Left colon (tissue), 2 donors: ENCODE data around the gene TIMP2. TPM values are rescaled to one million over a fixed set of nuclear protein-coding genes. Genes with fewer than 3 reads are reported as not detected.
"Not testable (repeated sequence)": the region's sequence is repeated elsewhere in the genome, so short reads cannot be mapped to it uniquely, and the experiment has no call there.

Source experiments
- ATAC-seq: fragments of 200-7000 bp; cut with Tn5 transposase; one replicate; pipeline ENCODE4 v1.9.1; 2020; ENCODE audit warnings: mild to moderate bottlenecking, moderate library complexity
- DNase-seq, 2 donors: peaks; one replicate each; pipeline ENCODE4 v3.0.0-alpha.2; 2020
- intact Hi-C, 2 donors: fragments of 100-400 bp; cut with DNase I in 1 of 2; cut with micrococcal nuclease in 1 of 2; formaldehyde crosslinking; loops; one replicate each; pipeline versions ENCODE4 v1.11.2 to v1.14.0; 2022; cut with DNase I, micrococcal nuclease
- total RNA-seq, 2 donors: library from RNA; stranded (reverse); fragmentation: NEBNext Ultra II Directional; extraction: Animal tissue kit (Norgen Biotek cat#: 25700); gene quantifications; one replicate each; pipeline ENCODE4 v1.2.1, GENCODE V29; 2021
- donor health status: DM: no; HTN: no; CAD: no.
- donor health status: DM: yes; HTN: yes; CAD: no.

The TIMP2 gene
- total RNA-seq, 2 donors from 2014 or later, result 45.5 to 133 TPM

DNA sequence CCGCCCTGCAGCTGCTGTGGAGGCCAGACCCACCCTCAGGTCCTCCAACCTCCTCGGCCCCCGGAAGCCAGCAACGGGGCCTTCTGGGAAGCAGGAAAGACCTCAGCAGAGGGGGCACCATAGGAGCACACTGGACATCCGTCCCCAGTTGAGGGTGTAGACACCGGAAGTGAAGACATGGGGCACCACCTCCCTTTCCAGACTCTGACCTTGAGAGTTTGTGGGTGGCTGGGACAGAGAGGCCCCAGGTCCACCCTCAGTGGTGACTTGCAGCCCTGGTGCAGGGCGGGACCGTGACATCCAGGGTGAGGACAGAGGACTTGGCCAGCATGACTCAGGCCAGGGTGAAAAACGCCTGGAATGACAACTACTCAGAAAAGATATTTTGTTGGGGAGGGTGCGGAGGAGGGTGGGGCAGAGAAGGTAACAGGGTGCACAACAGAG is 42.1 kb downstream of the TIMP2 start:
- DNase-seq (peak in 1 of 2 donors; percentile 63), ATAC-seq (peak; percentile 70)
- intact Hi-C loops, result no loop called here

DNA sequence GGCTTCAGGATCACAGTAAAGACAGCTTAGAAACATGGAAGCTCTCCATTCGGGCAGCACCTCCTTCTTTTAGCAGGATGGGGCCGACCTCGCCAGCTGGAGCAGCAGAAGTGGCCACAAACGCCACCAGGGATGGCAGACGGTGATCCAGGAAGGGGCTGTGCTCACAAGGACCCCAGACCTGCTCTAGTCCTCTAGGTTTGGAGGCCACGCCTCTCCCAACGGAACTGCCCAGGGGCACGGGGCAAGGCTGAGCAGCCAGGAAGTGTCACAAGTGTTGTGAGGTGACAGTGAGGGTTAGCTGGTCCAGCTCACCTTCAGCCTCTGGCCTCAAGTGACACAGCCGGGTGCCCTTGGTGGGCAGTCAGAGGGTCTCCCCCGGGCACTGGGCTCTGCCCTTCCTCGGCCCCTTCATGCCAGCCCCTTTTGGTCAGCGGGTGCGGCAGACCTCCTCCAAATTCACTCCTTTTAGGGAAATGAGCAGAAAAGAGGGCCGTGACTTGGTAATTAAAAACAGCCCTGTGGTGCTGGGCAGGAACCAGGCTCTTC is 42.6 kb downstream of the TIMP2 start:
- no peak for ATAC-seq
- intact Hi-C loops, result no loop called here
- no peak for DNase-seq

DNA sequence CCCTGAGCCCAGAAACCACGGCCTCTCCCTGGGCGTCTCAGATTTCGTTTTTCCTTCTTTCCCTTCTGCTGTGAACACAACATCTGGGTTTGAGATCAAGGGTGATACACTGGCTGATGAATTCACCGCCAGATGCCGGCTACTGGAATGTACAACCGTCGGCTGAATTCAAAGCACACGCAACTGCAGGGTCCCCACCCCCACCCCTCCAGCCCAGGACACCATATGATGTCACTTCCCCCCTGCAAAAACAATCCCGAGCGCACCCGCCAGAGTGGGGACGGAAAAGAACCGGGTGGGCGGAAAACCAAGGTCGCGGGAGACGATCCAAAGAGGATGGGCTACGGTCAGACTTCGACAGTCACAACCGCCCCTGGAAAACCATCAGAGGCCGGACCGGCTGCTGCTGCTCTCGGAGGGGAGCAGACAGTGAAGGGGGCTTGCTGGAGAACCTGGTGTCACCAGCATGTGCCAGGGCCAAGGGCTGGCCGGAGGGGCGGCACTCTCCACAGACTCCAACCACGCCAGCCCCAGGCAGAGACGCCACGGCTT is 45.5 kb downstream of the TIMP2 start:
- DNase-seq, result peak in 1 of 2 donors; percentile 56
- intact Hi-C loops, result loop anchor here in 1 of 2 donors (10.0 kb wide), 1 partner anchor 85 kb away; no protein-coding TSS in a partner anchor
- no peak for ATAC-seq

DNA sequence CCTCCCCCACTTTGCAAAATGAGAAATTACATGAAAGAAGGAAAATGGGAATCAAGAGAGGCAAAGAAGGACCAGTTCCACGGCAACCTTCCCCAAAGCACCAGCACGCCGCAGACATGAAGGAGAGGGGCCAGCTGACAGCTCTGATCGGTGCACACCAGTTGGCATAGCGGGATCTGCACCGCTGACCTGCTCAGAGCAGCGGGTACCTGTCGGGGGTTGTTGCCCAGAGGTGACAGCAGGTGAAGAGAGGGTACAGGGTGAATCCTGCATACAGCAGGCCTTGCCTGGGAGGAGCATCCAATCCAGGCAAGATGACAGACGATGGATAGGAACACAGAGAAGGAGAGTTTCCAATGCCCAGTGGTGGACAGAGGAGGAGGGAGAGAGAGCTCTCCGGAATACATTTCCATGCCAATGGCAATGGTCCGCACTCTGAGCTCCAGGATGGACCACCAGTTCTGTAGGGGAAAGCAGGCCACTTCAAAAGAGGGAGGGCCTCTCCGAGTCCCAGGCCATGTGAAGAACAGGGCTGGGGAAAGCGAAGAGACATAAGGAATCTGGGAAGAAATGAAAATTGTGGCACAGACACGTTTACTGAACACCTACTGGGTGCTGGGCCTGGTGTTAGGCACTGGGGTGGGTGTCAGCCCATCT is 46.2 kb downstream of the TIMP2 start:
- ATAC-seq, result no peak
- intact Hi-C loops, result loop anchor here in 1 of 2 donors (10.0 kb wide), 1 partner anchor 86 kb away; no protein-coding TSS in a partner anchor

DNA sequence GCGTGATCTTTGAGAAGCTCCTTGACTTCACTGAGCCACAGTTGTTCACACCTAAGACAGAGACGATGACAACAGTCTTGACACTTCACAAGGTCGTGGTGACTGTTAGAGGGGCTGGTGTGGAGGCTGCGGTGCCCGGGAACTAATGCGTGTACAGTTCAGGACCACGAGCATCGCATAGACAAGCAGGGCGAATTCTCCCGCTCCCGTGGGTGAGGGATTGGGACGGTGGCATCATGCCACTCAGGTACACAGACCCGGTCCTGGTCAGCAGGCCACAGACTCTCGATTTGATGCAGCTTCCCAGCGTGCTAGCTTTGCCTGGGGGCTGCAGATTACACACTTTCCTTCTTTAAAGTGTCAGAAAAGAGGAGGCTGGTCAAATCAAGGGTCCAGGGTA is 46.9 kb downstream of the TIMP2 start:
- no peak for ATAC-seq
- no peak for DNase-seq
- intact Hi-C loops, result loop anchor here in 1 of 2 donors (10.0 kb wide), 1 partner anchor 87 kb away; no protein-coding TSS in a partner anchor

More for the DNA sequence above, 46.2 kb downstream of the TIMP2 start:
- DNase-seq, result no peak

DNA sequence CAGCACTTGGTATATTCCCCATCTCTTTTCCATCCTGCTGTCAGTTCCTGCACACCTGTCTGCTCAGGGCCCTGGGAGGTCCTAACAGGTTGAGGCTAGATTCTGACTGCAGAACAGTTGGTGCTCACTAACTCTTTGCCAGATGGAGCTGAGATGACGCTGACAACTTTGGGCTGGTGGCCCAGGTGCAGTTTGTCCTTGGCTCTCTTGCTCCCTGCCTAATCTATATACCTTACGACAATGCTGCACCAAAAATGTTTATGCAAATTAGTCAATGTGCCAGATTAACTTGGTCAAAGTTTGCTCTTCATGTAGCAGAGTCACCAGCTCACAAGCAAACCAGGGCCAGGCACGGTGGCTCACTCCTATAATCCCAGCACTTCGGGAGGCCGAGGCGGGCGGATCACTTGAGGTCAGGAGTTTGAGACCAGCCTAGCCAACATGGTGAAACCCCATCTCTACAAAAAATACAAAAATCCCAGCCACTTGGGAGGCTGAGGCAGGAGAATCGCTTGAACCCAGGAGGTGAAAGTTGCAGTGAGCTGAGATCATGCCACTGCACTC is 48.2 kb downstream of the TIMP2 start:
- not testable (repeated sequence) for ATAC-seq, DNase-seq
- intact Hi-C loops, result loop anchor here in 1 of 2 donors (10.0 kb wide), 1 partner anchor 88 kb away; no protein-coding TSS in a partner anchor

DNA sequence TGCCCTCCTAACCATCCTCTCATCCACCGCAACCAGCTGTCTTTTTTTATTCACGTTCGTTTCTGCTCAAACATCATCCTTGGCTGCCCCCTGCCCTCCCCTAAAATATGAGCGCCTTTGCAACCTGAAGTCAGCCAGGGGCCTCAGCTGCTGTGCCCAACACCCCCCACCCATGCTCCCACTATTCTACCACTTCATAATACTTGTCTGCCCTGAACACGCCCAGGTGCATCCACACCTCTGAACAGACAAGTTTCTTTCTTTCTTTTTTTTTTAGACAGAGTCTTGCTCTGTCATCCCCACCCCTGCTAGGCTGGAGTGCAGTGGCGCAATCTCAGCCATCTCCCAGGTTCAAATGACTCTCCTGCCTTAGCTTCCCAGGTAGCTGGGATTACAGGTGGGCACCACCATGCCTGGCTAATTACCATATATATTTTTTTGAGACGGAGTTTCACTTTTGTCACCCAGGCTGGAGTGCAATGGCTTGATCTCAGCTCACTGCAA is 49.0 kb downstream of the TIMP2 start:
- intact Hi-C loops, result loop anchor here in 1 of 2 donors (10.0 kb wide), 1 partner anchor 89 kb away; no protein-coding TSS in a partner anchor
- ATAC-seq, result no peak
- no peak for DNase-seq

DNA sequence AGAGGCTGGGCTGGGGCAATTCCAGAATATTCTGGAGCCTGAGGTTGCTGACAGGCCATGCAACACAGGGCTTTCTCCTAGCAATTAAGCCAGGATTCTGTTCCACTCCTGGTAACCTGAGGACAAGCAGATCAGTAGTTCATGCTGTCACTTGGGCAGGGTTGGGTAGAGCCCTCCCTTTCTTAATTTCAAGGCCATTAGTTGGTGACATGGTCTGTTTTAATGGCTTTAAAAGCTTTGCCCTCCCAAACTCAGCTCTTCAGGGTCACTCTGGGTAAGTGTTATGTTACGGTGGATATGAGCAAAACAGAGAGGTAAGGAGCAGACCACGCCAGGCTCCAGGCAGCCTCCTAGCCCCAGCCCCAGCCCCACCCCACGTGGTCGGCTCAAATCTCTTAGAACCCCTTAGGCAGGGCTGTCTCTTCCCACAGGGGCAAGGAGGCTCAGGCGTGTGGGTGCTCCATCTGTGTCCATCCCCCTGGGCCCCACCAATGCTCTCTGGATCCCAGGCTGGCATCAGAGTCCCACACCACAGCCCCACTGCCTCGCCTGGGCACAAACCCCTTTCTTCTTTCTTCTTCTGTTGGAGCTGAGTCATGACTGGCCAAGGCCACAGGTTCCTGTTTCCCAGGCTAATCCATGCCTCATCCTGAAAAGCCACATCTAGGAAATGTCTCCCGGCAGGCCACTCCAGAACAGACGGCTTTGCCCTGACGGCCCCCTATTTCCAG is 49.7 kb downstream of the TIMP2 start:
- no peak for DNase-seq
- intact Hi-C loops, result loop anchor here in 1 of 2 donors (10.0 kb wide), 1 partner anchor 89 kb away; no protein-coding TSS in a partner anchor
- no peak for ATAC-seq

DNA sequence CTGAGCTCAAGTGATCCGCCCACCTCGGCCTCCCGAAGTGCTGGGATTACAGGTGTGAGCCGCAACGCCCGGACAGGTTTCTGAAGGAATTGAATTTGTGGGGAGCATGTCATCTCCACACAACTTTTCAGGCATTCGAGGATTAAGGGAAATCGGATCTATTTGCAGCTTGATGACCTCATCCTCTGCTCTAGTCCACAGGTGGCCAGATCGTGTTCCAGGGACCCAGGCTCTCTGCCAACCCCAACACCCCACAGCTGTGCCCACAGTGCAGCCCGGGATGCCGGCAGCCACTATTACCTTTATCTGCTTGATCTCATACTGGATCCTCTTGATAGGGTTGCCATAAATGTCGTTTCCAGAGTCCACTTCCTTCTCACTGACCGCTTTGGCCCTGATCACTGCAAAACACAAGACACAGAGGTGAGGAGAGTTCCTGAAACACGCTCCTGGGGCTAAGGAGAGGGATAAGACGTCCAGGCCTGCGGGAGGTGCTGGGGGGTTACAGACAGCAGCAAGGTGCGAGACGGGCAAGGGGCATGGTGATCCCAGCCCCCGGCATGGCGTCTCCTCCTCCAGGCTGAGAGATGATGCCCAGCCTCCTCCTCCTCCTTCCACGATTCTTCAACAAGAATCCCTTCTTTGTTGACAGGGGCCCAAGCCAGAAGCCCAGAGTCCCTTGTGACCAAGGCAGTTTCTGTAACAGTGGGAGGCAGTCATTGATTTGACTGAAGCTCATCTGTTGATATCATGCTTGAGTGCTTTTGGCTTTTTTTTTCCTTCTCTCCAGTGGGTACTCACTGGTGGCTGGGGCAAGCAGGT is 51.5 kb downstream of the TIMP2 start:
- intact Hi-C loops, result loop anchor here in 1 of 2 donors (10.0 kb wide), 1 partner anchor 91 kb away; no protein-coding TSS in a partner anchor
- ATAC-seq (no peak), DNase-seq (no peak)

DNA sequence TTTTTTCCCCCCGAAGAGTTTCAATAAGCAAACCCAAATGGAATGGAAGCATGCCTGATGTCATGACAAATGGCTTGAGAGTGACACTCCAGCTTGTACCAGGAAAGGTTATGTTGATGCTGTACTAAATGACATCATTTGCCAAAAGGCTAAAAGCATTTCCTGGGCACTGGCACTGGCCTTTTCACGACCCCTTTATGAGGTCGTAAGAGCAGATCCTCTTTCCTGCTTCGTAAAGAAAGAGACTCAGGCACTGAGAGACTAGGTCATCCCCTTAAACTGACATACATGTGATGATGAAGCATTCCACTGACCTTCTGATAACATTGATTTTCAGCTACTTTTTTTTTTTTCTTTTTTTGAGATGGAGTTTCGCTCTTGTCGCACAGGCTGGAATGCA is 52.7 kb downstream of the TIMP2 start:
- no peak for DNase-seq
- ATAC-seq, result no peak
- intact Hi-C loops, result loop anchor here in 1 of 2 donors (10.0 kb wide), 1 partner anchor 92 kb away; no protein-coding TSS in a partner anchor

DNA sequence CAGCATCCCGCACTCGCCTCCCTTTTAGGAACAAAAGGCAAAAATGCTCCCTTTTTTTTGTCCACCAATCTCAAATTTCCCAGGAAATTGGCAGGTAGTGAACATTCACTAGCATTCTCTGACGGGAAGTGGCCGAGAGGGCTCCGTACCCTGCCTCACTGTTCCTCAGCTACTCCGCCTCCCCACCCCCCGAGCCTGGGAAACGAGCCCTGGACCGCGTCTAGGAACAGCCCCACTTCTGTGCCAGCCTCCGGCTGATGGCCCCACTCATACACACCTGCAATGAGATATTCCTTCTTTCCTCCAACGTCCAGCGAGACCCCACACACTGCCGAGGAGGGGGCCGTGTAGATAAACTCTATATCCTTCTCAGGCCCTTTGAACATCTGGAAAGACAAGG is 54.6 kb downstream of the TIMP2 start:
- DNase-seq (no peak), ATAC-seq (no peak)
- intact Hi-C loops, result loop anchor here in 1 of 2 donors (10.0 kb wide), 1 partner anchor 94 kb away; no protein-coding TSS in a partner anchor

DNA sequence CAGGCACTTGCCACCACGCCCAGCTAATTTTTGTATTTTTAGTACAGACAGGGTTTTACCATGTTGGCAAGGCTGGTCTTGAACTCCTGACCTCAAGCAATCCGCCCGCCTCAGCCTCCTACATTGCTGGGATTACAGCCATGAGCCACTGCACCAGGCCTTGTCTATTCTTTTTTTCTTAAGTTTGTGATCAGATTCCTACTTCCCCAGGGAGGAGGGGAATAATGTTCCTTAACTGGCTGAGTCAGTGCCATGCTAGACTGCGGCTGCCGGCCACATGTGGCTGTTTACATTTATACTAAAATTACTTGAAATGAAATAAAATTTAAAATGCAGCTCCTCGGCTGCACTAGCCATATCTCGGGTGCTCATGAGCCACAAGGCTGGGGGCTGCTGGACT is 56.8 kb downstream of the TIMP2 start:
- intact Hi-C loops, result loop anchor here in 1 of 2 donors (5.0 kb wide), 1 partner anchor 104 kb away; no protein-coding TSS in a partner anchor
- DNase-seq (no peak), ATAC-seq (no peak)

DNA sequence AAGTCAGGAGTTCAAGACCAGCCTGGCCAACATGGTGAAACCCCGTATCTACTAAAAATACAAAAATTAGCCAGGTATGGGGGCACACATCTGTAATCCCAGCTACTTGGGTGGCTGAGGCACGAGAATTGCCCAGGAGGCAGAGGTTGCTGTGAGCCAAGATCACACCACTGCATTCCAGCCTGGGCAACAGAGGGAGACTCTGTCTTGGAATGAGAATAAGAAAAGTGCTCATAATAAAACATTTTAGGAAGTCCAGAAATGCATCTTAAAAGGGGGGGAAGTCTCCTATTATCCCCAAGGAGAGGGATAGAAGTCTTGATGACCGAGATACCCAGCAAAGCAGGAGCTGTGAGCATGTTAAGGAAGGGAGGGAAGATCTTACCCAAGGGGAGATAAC is 58.1 kb downstream of the TIMP2 start:
- intact Hi-C loops, result loop anchor here in 1 of 2 donors (5.0 kb wide), 1 partner anchor 105 kb away; no protein-coding TSS in a partner anchor
- DNase-seq, ATAC-seq: not testable (repeated sequence)

DNA sequence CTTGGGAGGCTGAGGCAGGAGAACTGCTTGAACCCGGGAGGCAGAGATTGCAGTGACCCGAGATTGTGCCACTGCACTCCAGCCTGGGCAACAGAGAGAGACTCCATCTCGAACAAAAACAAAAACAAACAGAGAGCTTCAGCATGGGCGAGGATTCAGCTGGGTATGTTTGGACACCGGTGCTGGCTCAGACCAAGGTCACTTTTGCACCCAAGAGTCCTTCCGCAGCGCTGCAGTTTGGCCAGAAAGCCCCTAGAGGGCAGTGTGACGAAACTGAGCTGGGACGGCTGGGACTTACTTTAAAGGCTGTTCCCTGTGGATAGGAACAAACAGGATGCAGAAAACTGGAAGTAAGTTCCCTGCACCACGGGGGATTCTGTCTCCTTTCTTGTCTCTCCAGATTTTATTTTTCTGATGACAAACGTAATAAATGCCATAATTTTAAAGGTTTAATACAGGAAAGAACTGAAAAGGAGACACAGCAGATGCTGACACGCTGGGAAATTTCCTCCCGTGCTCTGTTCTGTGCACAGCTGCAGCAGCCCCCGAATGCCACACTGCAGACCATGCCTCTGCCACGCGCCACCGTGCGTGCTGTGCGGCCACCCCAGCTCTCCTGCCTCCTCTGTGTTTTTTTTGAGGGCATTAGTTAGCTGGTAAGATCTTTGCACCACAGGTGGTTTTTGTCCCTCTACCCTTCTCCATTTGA is 59.4 kb downstream of the TIMP2 start:
- ATAC-seq, result peak; percentile 83
- intact Hi-C loops, result loop anchor here in 1 of 2 donors (5.0 kb wide), 1 partner anchor 106 kb away; no protein-coding TSS in a partner anchor
- DNase-seq, result peak; percentile 57 to 81

DNA sequence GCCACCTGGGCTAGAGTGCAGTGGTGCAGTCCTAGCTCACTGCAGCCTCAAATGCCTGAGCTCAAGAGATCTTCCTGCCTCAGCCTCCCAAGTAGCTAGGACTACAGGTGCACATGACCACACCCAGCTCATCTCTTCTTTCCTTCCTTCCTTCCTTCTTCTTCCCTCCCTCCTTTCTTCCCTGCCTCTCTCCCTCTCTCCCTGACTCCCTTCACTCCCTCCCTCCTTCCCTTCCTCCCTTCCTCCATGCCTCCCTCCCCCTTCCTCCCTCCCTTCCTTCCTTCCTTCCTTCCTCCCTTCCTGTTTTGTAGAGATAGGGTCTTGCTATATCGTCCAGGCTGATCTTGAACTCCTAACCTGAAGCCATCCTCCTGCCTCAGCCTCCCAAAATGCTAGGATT is 61.1 kb downstream of the TIMP2 start:
- DNase-seq (no peak), ATAC-seq (no peak)
- intact Hi-C loops, result no loop called here

DNA sequence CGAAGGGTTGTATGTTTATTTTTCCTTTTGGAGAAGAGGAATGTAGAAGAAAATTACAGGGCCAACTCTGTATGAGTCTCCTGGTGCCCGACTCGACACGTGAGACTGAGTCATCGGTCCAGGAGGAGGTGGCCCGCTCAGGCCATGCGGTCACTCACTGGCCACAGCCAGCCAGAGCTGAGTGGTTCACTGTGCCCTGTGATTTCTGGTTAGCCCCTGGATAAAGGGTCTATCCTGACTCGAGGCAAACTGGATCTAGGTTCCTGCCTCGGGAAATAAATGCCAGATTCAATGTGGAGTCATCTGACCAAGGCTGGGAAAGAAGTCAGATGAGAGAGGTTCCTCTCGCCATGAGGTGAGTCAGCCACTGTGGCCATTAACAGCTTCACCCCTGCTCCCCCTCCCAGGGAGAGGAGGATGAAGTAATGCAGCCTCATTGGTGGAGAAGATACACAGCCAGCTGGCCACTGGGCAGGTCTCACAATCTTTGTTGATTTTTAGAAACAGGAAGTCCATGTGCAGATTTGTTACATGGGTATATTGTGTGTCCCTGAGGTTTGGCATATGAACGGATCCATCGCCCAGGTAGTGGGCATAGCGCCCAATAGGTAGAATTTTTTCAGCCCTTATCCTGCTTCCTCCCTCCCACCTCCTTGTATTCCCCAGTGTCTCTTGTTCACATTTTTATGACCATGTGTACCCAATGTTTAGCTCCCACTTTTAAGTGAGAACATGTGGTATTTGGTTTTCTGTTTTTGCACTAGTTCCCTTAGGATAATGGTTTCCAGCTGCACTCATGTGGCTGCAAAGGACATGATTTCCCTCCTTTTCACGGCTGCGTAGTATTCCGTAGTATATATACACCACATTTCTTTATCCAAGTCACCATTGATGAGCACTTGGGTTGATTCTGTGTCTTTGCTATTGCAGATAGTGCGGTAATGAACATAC is 62.8 kb downstream of the TIMP2 start:
- intact Hi-C loops, result no loop called here
- ATAC-seq (peak; percentile 86), DNase-seq (peak; percentile 58 to 85)
